A549 treated with CORT108297 at 1 μM for 4 hours (cell line): ENCODE results near the gene EPO. TPM values are rescaled to one million over a fixed set of nuclear protein-coding genes. Genes with fewer than 3 reads are reported as not detected.

ENCODE experiments used
- total RNA-seq: library from RNA; stranded (reverse); fragments of 200-300 nt; extraction: Qiagen RNA extraction; gene quantifications from 5 replicates; pipeline ENCODE4 v1.2.3, GENCODE V29; 2022

The EPO gene
- not detected in 5 replicates for total RNA-seq

DNA sequence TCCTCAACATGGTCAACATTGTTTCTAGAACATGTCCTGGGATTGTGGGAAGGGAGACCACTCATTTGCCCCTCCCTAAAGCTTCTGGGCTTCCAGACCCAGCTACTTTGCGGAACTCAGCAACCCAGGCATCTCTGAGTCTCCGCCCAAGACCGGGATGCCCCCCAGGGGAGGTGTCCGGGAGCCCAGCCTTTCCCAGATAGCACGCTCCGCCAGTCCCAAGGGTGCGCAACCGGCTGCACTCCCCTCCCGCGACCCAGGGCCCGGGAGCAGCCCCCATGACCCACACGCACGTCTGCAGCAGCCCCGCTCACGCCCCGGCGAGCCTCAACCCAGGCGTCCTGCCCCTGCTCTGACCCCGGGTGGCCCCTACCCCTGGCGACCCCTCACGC, at the start of gene EPO:
EPO (plus strand) TSS at position 190 of the 392 bp plus-strand sequence. CDS start 513 bp downstream, outside the sequence.

DNA sequence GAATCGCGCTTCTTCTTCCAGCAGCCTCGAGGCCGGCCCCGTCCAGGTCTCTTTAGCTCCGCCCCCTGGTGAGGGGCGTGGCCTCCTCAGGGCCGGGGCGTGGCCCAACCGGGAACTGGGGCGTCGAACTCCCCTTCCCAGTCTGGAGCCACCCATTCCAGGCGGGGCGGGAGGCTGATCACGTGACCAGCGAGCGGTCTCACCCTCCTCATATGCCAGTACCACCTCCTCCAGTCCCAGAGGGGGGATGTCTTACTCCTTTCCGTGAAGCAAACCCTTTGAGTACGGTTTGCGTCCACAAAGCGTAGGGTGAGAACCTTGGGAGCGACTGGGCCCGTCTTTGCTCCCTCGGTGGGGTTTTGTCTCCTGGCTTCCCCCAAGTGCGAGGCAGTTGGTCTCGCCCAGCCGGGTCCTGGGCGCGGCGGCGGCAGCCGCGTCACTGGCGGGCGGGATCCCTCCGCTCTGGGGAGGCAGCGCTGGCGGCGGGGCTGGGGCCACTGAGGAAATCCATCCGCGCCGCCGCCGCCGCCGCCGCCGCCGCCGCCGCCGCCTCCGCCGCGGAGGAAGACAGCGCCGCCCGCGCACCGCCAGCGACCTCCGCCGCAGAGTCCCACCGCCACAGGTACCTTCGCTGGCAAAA, 46.8 kb upstream of the EPO start, which contains the start of gene GNB2:
GNB2 (plus strand) TSS at position 439 of the 640 bp plus-strand sequence. CDS start 2,526 bp downstream, outside the sequence.

DNA sequence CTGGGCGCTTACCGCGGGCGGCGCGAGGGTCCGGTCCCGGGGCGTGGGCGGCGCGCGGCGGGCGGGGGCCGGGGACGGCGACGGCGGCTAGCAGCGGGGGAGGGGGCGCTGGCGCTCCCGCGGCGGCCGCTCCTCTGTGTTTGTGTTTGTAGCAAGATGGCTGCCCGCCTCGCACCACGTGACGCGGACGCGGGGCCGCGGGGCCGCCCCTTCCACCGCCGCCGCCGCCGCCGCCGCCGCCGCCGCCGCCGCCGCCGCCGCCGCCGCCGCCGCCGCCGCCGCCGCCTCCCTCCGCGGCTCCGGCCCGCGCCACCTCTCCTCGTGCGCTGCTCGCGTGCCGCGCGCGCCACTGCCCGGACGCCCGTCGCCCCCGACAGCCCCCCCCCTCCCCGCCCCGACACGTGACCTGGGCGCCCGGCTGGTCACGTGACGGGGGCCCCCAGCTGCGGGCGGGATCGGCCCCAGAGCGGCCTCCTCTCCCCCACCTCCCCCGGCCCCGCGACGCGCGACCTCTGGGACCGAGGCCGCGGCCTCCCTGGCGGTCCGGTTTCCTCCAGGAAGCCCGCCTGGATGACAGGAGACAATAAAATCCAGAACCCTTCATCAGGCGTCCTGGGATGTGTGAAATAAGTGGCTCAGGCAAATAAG, 26.0 kb upstream of the EPO start, which contains the start of gene GIGYF1:
GIGYF1 (minus strand) TSS at position 153 of the 648 bp plus-strand sequence. CDS start 6,012 bp downstream, outside the sequence.

DNA sequence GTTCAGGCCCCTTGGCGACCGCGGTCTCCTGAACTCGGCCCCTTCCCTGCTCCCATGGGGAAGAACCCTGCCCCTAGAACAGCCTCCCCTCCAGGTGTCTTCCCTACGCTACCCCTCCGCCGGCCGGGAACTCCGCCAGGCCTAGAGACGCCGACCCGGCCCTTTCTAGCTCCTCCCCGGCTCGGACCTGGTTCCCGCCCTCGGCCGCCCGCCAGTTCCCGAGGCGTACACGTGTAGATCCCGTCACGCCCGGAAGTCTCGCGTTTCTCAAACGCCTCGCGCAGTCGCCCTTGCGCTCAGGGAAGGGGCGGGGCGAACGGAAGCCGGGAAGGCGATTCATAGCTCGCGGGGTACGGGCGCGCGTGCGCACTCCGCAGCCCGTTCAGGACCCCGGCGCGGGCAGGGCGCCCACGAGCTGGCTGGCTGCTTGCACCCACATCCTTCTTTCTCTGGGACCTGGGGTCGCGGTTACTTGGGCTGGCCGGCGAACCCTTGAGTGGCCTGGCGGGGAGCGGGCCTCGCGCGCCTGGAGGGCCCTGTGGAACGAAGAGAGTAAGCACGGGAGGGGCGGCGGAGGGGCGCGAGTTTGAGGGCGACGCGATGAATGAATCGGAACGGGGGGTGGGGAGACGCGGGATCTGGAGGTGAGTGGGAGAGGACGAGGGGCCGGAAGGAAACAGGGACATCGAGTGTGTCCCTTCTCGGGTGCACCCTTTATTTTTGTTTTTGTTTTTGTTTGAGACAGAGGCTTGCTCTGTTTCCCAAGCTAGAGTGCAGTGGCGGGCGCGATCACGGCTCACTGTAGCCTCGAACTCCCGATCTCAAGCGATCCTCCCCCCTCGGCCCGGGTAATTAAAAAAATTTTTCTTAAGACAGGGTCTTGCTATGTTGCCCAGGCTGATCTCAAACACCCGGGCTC, 14.3 kb upstream of the EPO start, which contains the start of gene POP7:
POP7 (plus strand) TSS at position 369 of the 919 bp plus-strand sequence. CDS start 710 bp downstream, outside the sequence.

Other genes starting within 250 kb of the EPO start
- 33.9 to 43.3 TPM (median 41.9 TPM) in 5 replicates for gene TSC22D4, start 241.3 kb upstream of the EPO start, total RNA-seq
- 1.5 to 2.4 TPM (median 2.3 TPM) in 5 replicates for gene NYAP1, start 236.5 kb upstream of the EPO start, total RNA-seq
- gene AGFG2, start 181.3 kb upstream of the EPO start, total RNA-seq, result 10.6 to 23.5 TPM (median 19.8 TPM) in 5 replicates
- 0.50 to 1.3 TPM (median 0.55 TPM) in 5 replicates for gene SAP25, start 146.6 kb upstream of the EPO start, total RNA-seq
- gene LRCH4, start 134.3 kb upstream of the EPO start, total RNA-seq, result 11.1 to 17.7 TPM (median 16.0 TPM) in 5 replicates
- 0.15 to 0.23 TPM (median 0.21 TPM) in 5 replicates for gene FBXO24, start 134.1 kb upstream of the EPO start, total RNA-seq
- 7.2 to 12.0 TPM (median 10.4 TPM) in 5 replicates for gene PCOLCE, start 118.1 kb upstream of the EPO start, total RNA-seq
- gene MOSPD3, start 107.9 kb upstream of the EPO start, total RNA-seq, result 16.0 to 21.7 TPM (median 20.6 TPM) in 5 replicates
- 1.9 to 3.4 TPM (median 2.8 TPM) in 5 replicates for gene TFR2, start 78.9 kb upstream of the EPO start, total RNA-seq
- gene ACTL6B, start 64.0 kb upstream of the EPO start, total RNA-seq, result not detected in 5 replicates
- 168 to 270 TPM (median 258 TPM) in 5 replicates for gene GNB2, start 46.7 kb upstream of the EPO start, total RNA-seq
- gene GIGYF1, start 26.2 kb upstream of the EPO start, total RNA-seq, result 11.9 to 22.9 TPM (median 22.7 TPM) in 5 replicates
- gene POP7, start 14.3 kb upstream of the EPO start, total RNA-seq, result 77.9 to 104 TPM (median 98.3 TPM) in 5 replicates
- not detected in 5 replicates for gene ZAN, start 13.1 kb downstream of the EPO start, total RNA-seq
- gene EPHB4, start 107.1 kb downstream of the EPO start, total RNA-seq, result 39.2 to 47.9 TPM (median 46.5 TPM) in 5 replicates
- 11.7 to 18.4 TPM (median 16.6 TPM) in 5 replicates for gene SLC12A9, start 132.2 kb downstream of the EPO start, total RNA-seq
- gene TRIP6, start 146.9 kb downstream of the EPO start, total RNA-seq, result 44.2 to 63.5 TPM (median 57.8 TPM) in 5 replicates
- 125 to 149 TPM (median 146 TPM) in 5 replicates for gene SRRT, start 154.6 kb downstream of the EPO start, total RNA-seq
- gene UFSP1, start 169.2 kb downstream of the EPO start, total RNA-seq, result 3.7 to 7.5 TPM (median 5.2 TPM) in 5 replicates
- gene ACHE, start 175.4 kb downstream of the EPO start, total RNA-seq, result 2.1 to 2.7 TPM (median 2.5 TPM) in 5 replicates
- 14.0 to 19.4 TPM (median 17.8 TPM) in 5 replicates for gene MUC3A, start 229.1 kb downstream of the EPO start, total RNA-seq
- gene MUC12, start 249.1 kb downstream of the EPO start, total RNA-seq, result 15.1 to 20.6 TPM (median 20.0 TPM) in 5 replicates